ENCODE measurements around the gene ZFP57.

Gene ZFP57

DNA sequence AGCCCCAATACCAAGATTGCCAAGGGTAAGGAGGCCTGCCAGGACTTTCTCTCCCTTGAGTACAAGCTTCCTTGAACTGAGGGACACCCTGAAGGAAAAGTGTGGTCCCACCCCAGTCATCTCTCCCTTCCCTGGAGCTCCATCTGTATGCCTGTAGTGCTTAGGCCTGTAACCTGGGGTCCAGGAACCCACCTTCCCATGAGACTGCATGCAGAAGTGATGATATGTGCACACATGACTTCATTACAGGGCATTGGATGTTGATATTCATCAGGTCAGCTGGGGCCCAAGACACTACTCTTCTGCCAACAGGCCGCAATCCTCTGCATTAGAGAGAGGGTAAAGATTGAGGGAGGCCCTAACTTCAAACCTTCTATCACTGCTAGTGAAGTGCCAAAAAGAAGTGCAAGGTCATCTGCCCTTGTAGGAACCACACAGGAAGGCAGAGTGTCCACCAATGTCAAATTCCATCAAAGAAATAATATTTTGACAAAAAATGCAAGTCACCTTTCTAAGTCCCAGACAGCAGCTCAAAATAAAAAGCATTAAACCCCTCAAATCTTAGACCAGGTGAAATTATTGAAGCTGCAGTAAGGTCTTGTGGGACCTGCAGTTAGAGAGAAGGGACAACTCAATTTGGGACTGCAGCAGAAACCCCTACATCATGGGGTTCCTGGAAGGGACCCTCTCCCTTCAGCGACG lies 47.4 kb upstream of the ZFP57 start:
- Histone ChIP-seq H3K4me3 (IDR thresholded peaks at IDR 0.05; ENCODE audit: insufficient read depth, low read depth, low read length) (no peak overlapping the region), H3K79me2 (ENCODE audit: insufficient read depth, low read depth) (no peaks in the 10 kb centered on the region), H3K27ac (no peak overlapping the region), H3K27me3 (ENCODE audit: insufficient read depth, low read depth) (no peaks in the 10 kb centered on the region), H3K36me3 (ENCODE audit: insufficient read depth) (no peaks in the 10 kb centered on the region), H3K4me1 (ENCODE audit: low read depth, poor library complexity, severe bottlenecking) (no peaks in the 10 kb centered on the region), H3K9ac (no peak overlapping the region), H3K4me2 (no peak overlapping the region), H4K20me1 (ENCODE audit: insufficient read depth) (no peaks in the 10 kb centered on the region), H2AFZ (ENCODE audit: low read depth) (no peak overlapping the region)
- TF ChIP-seq, protein P1, sequence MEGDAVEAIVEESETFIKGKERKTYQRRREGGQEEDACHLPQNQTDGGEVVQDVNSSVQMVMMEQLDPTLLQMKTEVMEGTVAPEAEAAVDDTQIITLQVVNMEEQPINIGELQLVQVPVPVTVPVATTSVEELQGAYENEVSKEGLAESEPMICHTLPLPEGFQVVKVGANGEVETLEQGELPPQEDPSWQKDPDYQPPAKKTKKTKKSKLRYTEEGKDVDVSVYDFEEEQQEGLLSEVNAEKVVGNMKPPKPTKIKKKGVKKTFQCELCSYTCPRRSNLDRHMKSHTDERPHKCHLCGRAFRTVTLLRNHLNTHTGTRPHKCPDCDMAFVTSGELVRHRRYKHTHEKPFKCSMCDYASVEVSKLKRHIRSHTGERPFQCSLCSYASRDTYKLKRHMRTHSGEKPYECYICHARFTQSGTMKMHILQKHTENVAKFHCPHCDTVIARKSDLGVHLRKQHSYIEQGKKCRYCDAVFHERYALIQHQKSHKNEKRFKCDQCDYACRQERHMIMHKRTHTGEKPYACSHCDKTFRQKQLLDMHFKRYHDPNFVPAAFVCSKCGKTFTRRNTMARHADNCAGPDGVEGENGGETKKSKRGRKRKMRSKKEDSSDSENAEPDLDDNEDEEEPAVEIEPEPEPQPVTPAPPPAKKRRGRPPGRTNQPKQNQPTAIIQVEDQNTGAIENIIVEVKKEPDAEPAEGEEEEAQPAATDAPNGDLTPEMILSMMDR (conservative IDR thresholded peaks at IDR 0.05; ENCODE audit: low read depth, low read length), result no peak

DNA sequence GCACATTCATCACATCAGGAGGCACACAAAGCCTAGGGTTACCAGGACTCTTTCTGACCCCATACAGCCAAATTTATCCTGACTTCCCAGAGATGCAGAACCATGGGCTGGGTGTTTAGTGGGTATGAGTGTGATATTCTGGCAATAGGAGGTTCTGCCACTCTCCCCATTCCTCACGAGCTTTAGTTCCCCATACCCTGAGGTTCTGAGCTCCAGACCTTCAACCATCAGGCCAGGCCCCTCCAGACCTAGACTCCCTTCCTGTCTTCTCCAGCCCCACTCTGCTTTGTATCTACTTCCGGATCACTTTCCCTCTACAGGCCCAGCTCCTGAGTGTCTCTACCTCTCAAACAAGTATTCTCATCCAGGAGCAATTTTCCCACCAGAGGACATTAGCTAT lies 46.7 kb upstream of the ZFP57 start:
- Histone ChIP-seq H3K79me2 (ENCODE audit: insufficient read depth, low read depth) (no peaks in the 10 kb centered on the region), H3K9ac (no peak overlapping the region), H3K4me2 (no peak overlapping the region), H4K20me1 (ENCODE audit: insufficient read depth) (no peaks in the 10 kb centered on the region), H3K4me1 (ENCODE audit: low read depth, poor library complexity, severe bottlenecking) (no peaks in the 10 kb centered on the region), H3K27me3 (ENCODE audit: insufficient read depth, low read depth) (no peaks in the 10 kb centered on the region), H3K27ac (no peak overlapping the region), H3K36me3 (ENCODE audit: insufficient read depth) (no peaks in the 10 kb centered on the region), H3K4me3 (IDR thresholded peaks at IDR 0.05; ENCODE audit: insufficient read depth, low read depth, low read length) (no peak overlapping the region), H2AFZ (ENCODE audit: low read depth) (no peak overlapping the region)
- TF ChIP-seq, protein P1 (conservative IDR thresholded peaks at IDR 0.05; ENCODE audit: low read depth, low read length), result no peak

GRCh38 chr6:29726571-29727194 lies 45.7 kb upstream of the ZFP57 start:
- H3K4me3 ChIP-seq (IDR thresholded peaks at IDR 0.05; ENCODE audit: insufficient read depth, low read depth, low read length), result no peak overlapping the region
- no peak overlapping the region for H3K4me2 ChIP-seq
- H3K79me2 ChIP-seq (ENCODE audit: insufficient read depth, low read depth), result no peaks in the 10 kb centered on the region
- H3K9ac ChIP-seq, result no peak overlapping the region
- no peaks in the 10 kb centered on the region for H3K27me3 ChIP-seq (ENCODE audit: insufficient read depth, low read depth)
- H3K4me1 ChIP-seq (ENCODE audit: low read depth, poor library complexity, severe bottlenecking), result no peaks in the 10 kb centered on the region
- no peaks in the 10 kb centered on the region for H4K20me1 ChIP-seq (ENCODE audit: insufficient read depth)
- no peak overlapping the region for H3K27ac ChIP-seq
- TF ChIP-seq, protein P1 (conservative IDR thresholded peaks at IDR 0.05; ENCODE audit: low read depth, low read length), result no peak
- no peaks in the 10 kb centered on the region for H3K36me3 ChIP-seq (ENCODE audit: insufficient read depth)
- no peak overlapping the region for H2AFZ ChIP-seq (ENCODE audit: low read depth)

DNA sequence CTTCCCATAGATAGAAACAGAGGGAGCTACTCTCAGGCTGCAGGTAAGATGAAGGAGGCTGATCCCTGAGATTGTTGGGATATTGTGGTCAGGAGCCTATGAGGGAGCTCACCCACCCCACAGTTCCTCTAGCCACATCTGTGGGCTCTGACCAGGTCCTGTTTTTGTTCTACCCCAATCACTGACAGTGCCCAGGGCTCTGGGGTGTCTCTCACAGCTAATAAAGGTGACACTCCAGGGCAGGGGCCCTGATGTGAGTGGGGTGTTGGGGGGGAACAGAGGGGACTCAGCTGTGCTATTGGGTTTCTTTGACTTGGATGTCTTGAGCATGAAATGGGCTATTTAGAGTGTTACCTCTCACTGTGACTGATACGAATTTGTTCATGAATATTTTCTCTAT lies 45.0 kb upstream of the ZFP57 start:
- Histone ChIP-seq H3K9ac (no peak overlapping the region), H3K4me2 (no peak overlapping the region), H3K27me3 (ENCODE audit: insufficient read depth, low read depth) (no peaks in the 10 kb centered on the region), H3K4me3 (IDR thresholded peaks at IDR 0.05; ENCODE audit: insufficient read depth, low read depth, low read length) (no peak overlapping the region), H4K20me1 (ENCODE audit: insufficient read depth) (no peaks in the 10 kb centered on the region), H2AFZ (ENCODE audit: low read depth) (no peak overlapping the region), H3K36me3 (ENCODE audit: insufficient read depth) (no peaks in the 10 kb centered on the region), H3K27ac (no peak overlapping the region), H3K4me1 (ENCODE audit: low read depth, poor library complexity, severe bottlenecking) (no peaks in the 10 kb centered on the region), H3K79me2 (ENCODE audit: insufficient read depth, low read depth) (no peaks in the 10 kb centered on the region)
- TF ChIP-seq, protein P1 (conservative IDR thresholded peaks at IDR 0.05; ENCODE audit: low read depth, low read length), result no peak
